ENCODE results near the gene HLA-G. TPM values are rescaled to one million over a fixed set of nuclear protein-coding genes. Genes with fewer than 3 reads are reported as not detected.

Gene HLA-G
- total RNA-seq, 1 donor from 2014 or later, result 0.41 TPM

DNA sequence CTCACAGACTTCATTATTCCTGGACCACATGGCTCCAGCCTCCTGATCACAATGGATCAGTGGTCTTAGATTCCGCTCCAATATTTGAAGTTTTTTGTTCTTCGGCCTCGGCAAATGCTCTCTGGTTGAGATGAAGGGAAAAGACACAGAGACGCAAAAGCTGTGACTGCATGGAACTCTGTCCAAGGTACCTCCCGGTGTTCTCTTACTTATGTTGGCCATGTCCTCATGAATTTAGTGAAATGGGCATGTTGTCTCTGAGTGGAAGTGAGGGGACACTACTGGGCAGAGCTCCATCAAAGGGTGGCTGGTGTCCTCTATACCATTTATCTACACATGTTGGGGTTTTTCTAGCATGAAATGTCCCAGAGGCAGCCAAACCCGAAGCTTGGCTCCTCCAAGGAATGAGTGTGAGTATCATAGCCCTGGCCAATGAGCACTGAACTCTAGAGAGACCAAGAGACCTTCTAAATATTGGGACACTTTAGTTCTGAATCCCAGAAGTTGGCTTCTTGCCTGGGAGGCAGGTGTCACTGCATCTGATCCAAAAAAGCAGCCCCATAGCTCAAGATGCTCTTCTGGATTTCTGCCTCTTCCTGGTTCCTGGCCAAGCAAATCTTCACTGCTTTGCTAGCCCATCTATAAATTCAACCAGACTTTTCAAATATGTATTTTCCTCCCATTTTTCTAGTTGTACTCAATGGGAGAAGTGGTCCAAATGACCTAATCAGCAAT is 34.1 kb downstream of the HLA-G start:
- no peak for DNase-seq (ENCODE audit: low spot score)
- Mint-ChIP-seq H3K27ac (ENCODE audit: unreplicated experiment) (no peak overlapping the region), H3K4me3 (ENCODE audit: unreplicated experiment) (no peak overlapping the region), H3K36me3 (ENCODE audit: low read depth, unreplicated experiment) (peaks cover 3% of the 10 kb centered on the region), H3K27me3 (ENCODE audit: unreplicated experiment) (peaks cover 3% of the 10 kb centered on the region), H3K4me1 (ENCODE audit: unreplicated experiment) (no peaks in the 10 kb centered on the region), H3K9me3 (ENCODE audit: unreplicated experiment) (no peaks in the 10 kb centered on the region)
- TF ChIP-seq, protein P1, sequence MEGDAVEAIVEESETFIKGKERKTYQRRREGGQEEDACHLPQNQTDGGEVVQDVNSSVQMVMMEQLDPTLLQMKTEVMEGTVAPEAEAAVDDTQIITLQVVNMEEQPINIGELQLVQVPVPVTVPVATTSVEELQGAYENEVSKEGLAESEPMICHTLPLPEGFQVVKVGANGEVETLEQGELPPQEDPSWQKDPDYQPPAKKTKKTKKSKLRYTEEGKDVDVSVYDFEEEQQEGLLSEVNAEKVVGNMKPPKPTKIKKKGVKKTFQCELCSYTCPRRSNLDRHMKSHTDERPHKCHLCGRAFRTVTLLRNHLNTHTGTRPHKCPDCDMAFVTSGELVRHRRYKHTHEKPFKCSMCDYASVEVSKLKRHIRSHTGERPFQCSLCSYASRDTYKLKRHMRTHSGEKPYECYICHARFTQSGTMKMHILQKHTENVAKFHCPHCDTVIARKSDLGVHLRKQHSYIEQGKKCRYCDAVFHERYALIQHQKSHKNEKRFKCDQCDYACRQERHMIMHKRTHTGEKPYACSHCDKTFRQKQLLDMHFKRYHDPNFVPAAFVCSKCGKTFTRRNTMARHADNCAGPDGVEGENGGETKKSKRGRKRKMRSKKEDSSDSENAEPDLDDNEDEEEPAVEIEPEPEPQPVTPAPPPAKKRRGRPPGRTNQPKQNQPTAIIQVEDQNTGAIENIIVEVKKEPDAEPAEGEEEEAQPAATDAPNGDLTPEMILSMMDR (IDR thresholded peaks at IDR 0.05; ENCODE audit: unreplicated experiment), result no peak

DNA sequence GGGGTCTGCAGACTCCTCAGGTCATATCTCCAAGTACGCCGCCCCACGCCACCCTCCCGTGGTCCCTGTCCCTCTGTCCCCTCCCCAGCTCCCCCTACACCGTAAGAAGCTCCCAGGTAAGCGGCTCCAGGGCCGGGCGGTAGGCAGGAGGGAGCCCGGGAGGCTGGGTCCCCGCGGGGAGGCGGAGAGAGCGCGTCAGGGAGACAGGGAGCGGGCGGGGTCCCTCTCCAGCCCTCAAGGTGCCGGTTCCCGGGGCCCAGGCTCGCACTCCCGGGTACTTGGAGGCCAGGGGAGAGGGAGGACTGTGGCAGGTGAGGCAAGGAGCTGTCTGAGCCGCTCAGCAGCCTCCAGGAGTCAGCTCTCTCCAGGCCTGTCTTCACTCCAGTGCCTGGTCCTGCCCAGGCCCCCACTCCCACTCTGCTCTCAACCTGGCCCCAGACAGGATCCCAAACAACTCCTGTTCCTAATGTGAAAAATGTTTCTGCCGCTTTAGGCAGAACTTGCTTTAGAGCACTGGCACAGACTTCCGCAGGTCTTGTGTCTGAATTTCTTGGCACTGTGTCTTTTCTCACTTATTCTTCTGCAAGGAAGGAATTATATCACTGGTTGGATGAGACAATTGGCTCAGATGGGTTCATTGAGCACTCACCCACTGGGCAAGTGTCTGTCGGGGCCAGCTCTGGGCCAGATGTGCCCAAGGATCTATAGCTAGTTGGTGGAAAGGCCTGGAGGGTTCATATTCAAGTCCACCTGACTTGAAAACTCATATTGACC is 36.6 kb downstream of the HLA-G start:
- H3K27ac Mint-ChIP-seq (ENCODE audit: unreplicated experiment), result no peak overlapping the region
- TF ChIP-seq, protein P1 (IDR thresholded peaks at IDR 0.05; ENCODE audit: unreplicated experiment), result no peak
- H3K4me1 Mint-ChIP-seq (ENCODE audit: unreplicated experiment), result no peaks in the 10 kb centered on the region
- peaks cover 13% of the 10 kb centered on the region for H3K36me3 Mint-ChIP-seq (ENCODE audit: low read depth, unreplicated experiment)
- H3K9me3 Mint-ChIP-seq (ENCODE audit: unreplicated experiment), result peaks cover 7% of the 10 kb centered on the region
- H3K4me3 Mint-ChIP-seq (ENCODE audit: unreplicated experiment), result no peak overlapping the region
- DNase-seq (ENCODE audit: low spot score), result no peak
- peaks cover 12% of the 10 kb centered on the region for H3K27me3 Mint-ChIP-seq (ENCODE audit: unreplicated experiment)

DNA sequence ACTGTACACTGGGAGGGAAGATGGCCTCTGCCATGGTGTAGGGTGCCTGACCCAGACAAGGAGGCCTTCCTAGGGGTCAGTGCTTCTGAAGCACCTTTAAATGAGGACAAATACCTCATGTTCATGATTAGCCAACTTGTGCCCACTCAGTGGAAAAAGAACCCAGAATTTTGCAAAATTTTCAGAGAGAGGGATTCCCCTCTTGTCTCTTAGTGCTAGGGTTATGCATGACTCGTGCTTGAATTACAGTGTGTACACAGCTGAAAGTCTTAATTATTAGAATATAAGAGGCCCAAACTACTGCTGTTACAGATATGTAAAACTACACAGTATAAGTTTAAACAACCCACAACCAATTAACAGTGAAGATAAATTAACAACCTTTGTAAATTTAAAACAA is 38.0 kb downstream of the HLA-G start:
- DNase-seq (ENCODE audit: low spot score), result no peak
- Mint-ChIP-seq H3K27me3 (ENCODE audit: unreplicated experiment) (peaks cover 12% of the 10 kb centered on the region), H3K9me3 (ENCODE audit: unreplicated experiment) (peaks cover 7% of the 10 kb centered on the region), H3K27ac (ENCODE audit: unreplicated experiment) (no peak overlapping the region), H3K4me3 (ENCODE audit: unreplicated experiment) (no peak overlapping the region), H3K36me3 (ENCODE audit: low read depth, unreplicated experiment) (peaks cover 13% of the 10 kb centered on the region), H3K4me1 (ENCODE audit: unreplicated experiment) (no peaks in the 10 kb centered on the region)
- TF ChIP-seq, protein P1 (IDR thresholded peaks at IDR 0.05; ENCODE audit: unreplicated experiment), result no peak

DNA sequence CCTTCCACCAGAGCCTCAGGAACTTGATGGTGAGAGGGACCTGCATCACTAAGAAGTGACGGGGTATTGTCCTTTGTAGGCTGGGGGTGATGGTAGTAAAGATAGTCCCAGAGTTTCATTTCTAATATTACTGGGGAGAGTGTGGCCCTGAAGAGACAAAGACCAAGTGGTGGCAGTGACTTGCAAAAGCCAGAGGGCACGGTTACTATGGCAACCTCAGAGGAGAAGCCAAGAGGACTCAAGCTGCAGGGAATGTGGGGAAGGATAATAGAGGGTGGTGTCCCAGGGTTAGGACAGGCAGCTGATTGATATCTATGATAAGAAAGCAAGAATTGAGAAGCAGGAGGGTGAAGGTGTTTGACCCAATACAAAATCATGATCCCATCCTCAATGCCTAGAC is 42.5 kb downstream of the HLA-G start:
- Mint-ChIP-seq H3K36me3 (ENCODE audit: low read depth, unreplicated experiment) (peaks cover 21% of the 10 kb centered on the region), H3K9me3 (ENCODE audit: unreplicated experiment) (peaks cover 7% of the 10 kb centered on the region), H3K27ac (ENCODE audit: unreplicated experiment) (no peak overlapping the region), H3K4me1 (ENCODE audit: unreplicated experiment) (no peaks in the 10 kb centered on the region), H3K4me3 (ENCODE audit: unreplicated experiment) (no peak overlapping the region), H3K27me3 (ENCODE audit: unreplicated experiment) (peaks cover 12% of the 10 kb centered on the region)
- DNase-seq (ENCODE audit: low spot score), result no peak
- TF ChIP-seq, protein P1 (IDR thresholded peaks at IDR 0.05; ENCODE audit: unreplicated experiment), result no peak

DNA sequence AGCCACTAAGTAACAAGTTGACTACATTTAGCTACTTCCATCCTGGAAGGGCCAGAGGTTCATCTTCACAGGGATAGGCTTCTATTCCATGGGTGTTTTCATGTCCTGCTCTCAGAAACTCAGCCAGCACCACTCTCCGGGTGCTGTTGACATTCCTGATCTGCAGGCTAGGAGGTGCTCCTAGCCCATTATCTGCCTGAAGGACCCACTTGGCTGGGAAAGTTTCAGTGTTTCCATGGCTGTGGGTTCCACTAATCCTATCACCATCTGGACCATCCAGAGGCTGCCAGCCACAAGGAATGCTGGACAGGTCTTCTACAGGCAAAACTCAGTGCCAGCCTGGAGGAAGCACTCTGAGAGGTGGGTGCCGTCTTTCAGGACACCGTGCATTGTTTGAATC is 45.2 kb downstream of the HLA-G start:
- Mint-ChIP-seq H3K9me3 (ENCODE audit: unreplicated experiment) (peaks cover 2% of the 10 kb centered on the region), H3K27me3 (ENCODE audit: unreplicated experiment) (peaks cover 5% of the 10 kb centered on the region)
- TF ChIP-seq, protein P1 (IDR thresholded peaks at IDR 0.05; ENCODE audit: unreplicated experiment), result no peak

More for the DNA sequence above, 45.2 kb downstream of the HLA-G start:
- H3K27ac Mint-ChIP-seq (ENCODE audit: unreplicated experiment), result no peak overlapping the region
- H3K4me1 Mint-ChIP-seq (ENCODE audit: unreplicated experiment), result no peaks in the 10 kb centered on the region
- H3K4me3 Mint-ChIP-seq (ENCODE audit: unreplicated experiment), result no peak overlapping the region
- peaks cover 15% of the 10 kb centered on the region for H3K36me3 Mint-ChIP-seq (ENCODE audit: low read depth, unreplicated experiment)
- DNase-seq (ENCODE audit: low spot score), result no peak

All from endothelial cell (in vitro differentiated cells).